K562 (cell line): ENCODE results near the gene TSPOAP1. TPM values are rescaled to one million over a fixed set of nuclear protein-coding genes. Genes with fewer than 3 reads are reported as not detected.
A peak's percentile ranks its signal among the peaks of the same experiment; 100 is the strongest.

ENCODE experiments used
- BRF1 ChIP-seq: IDR thresholded peaks from 3 replicates; pipeline ENCODE4 v1.6.1; 2011; ENCODE audit warnings: borderline replicate concordance, mild to moderate bottlenecking; ENCODE audit not compliant: insufficient read length; ENCODE audit errors: extremely low read depth
- CGGBP1 ChIP-seq: fragments of 250-450 bp; sonication (Bioruptor Pico); IDR thresholded peaks from 2 replicates; pipeline ENCODE4 v1.9.0; 2021; ENCODE audit warnings: mild to moderate bottlenecking
- DPF2 ChIP-seq: fragments of 450-650 bp; IDR thresholded peaks from 2 replicates; pipeline ENCODE4 v1.6.1; 2016
- HEY1 ChIP-seq: fragments of 250-450 bp; sonication (Bioruptor Pico); IDR thresholded peaks from 2 replicates; pipeline ENCODE4 v1.5.0; 2020; ENCODE audit warnings: mild to moderate bottlenecking, moderate library complexity, borderline replicate concordance
- NFXL1 ChIP-seq: fragments of 450-650 bp; formaldehyde crosslinking; IDR thresholded peaks from 2 replicates; pipeline ENCODE4 v1.4.0; 2021; ENCODE audit warnings: mild to moderate bottlenecking
- PRDM10 ChIP-seq: fragments of 450-650 bp; IDR thresholded peaks from 2 replicates; pipeline ENCODE4 v1.6.1; 2018; ENCODE audit not compliant: partially characterized antibody
- SNIP1 ChIP-seq: fragments of 450-650 bp; IDR thresholded peaks from 2 replicates; pipeline ENCODE4 v1.7.1; 2017; ENCODE audit warnings: low read depth, mild to moderate bottlenecking
- STAT6 ChIP-seq: sonication (generic); formaldehyde crosslinking; IDR thresholded peaks from 2 replicates; pipeline ENCODE4 v1.8.1; 2023; ENCODE audit warnings: mild to moderate bottlenecking, missing genetic modification reagents
- TAF7 ChIP-seq: fragments of 450-650 bp; IDR thresholded peaks from 2 replicates; pipeline ENCODE4 v1.6.1; 2016; ENCODE audit warnings: missing genetic modification characterization, missing compliant biosample characterization
- YBX1 ChIP-seq: fragments of 450-650 bp; IDR thresholded peaks from 2 replicates; pipeline ENCODE4 v1.7.1; 2016; ENCODE audit warnings: mild to moderate bottlenecking
- ZMIZ1 ChIP-seq, 2 experiments: fragments of 150-350 bp in 1 of 2; IDR thresholded peaks; 2 replicates each; pipeline ENCODE4 v1.6.1; 2012 to 2016; ENCODE audit warnings: low read depth in 2 of 2, low read length in 2 of 2, mild to moderate bottlenecking in 1 of 2, moderate library complexity in 1 of 2
- ZNF696 ChIP-seq: fragments of 250-450 bp; sonication (Bioruptor Pico); conservative IDR thresholded peaks from 2 replicates; pipeline ENCODE4 v1.4.0; 2020; ENCODE audit warnings: mild to moderate bottlenecking, moderate library complexity
- ZNF766 ChIP-seq: fragments of 200-800 bp; sonication (Bioruptor generic); conservative IDR thresholded peaks from 2 replicates; pipeline ENCODE4 v1.6.1; 2016; ENCODE audit warnings: missing genetic modification characterization, missing compliant biosample characterization
- polyA plus RNA-seq, 8 experiments: library from polyadenylated mRNA; depleted of rRNA in 4 of 8; stranded (reverse) in 5 of 8; unstranded in 3 of 8; fragments of >200 nt; fragmentation: Nextera tagmentation in 2 of 8; fragmentation: Illumina TruSeq in 1 of 8; extraction: Ambion mirVana in 2 of 8; extraction: Trizol in 1 of 8; gene quantifications; 2 replicates each; pipeline versions ENCODE4 v1.2.1 to v1.2.3, GENCODE V29; 2011 to 2014; ENCODE audit warnings: inconsistent platforms in 1 of 8, missing spikeins in 1 of 8
- total RNA-seq, 7 experiments: library from RNA; depleted of rRNA in 6 of 7; stranded (reverse); fragments of >200 nt in 6 of 7; fragmentation: Illumina TruSeq in 2 of 7; extraction: Trizol in 2 of 7; gene quantifications; 2 replicates each; pipeline versions ENCODE4 v1.2.1 to v1.2.3, GENCODE V29; 2011 to 2021; ENCODE audit warnings: low replicate concordance in 1 of 7

Gene TSPOAP1
- total and polyA plus RNA-seq, 9 of the 15 experiments (the other 6 are each of a cell fraction or from before 2014, with no cell fraction given): 0.87 to 3.9 (median 1.8) TPM; not detected in 2

GRCh38 chr17:58337600-58338453, 9.2 kb upstream of the TSPOAP1 start (continued):
- TF ChIP-seq ZMIZ1 (IDR thresholded peaks at IDR 0.05; ENCODE audit: low read depth in 2 of 2, low read length in 2 of 2): 0 out of 4 replicates have a peak, but pooled peaks of 1 of the 2 experiments have one; percentile 22
- TF ChIP-seq CGGBP1 (CRISPR knock-in tag): no peak
- TF ChIP-seq DPF2: 0 out of 2 replicates have a peak, but pooled peaks have one; percentile 27
- TF ChIP-seq ZNF766: no peak
- TF ChIP-seq STAT6 (CRISPR knock-in tag): no peak
- no peak for TF ChIP-seq ZNF696 (CRISPR knock-in tag)
- TF ChIP-seq TAF7: peak; percentile 58; the same call in 1 of the 2 replicates
- no peak for TF ChIP-seq HEY1 (CRISPR knock-in tag)
- TF ChIP-seq NFXL1 (CRISPR knock-in tag): no peak
- peak; percentile 46 for TF ChIP-seq PRDM10
- TF ChIP-seq SNIP1: no peak
- TF ChIP-seq BRF1: no peak
- TF ChIP-seq YBX1: no peak
